ENCODE results near the gene HOXD8.

GRCh38 chr2:176167398-176167797 lies 37.9 kb downstream of the HOXD8 start:
- TF ChIP-seq, protein P1, sequence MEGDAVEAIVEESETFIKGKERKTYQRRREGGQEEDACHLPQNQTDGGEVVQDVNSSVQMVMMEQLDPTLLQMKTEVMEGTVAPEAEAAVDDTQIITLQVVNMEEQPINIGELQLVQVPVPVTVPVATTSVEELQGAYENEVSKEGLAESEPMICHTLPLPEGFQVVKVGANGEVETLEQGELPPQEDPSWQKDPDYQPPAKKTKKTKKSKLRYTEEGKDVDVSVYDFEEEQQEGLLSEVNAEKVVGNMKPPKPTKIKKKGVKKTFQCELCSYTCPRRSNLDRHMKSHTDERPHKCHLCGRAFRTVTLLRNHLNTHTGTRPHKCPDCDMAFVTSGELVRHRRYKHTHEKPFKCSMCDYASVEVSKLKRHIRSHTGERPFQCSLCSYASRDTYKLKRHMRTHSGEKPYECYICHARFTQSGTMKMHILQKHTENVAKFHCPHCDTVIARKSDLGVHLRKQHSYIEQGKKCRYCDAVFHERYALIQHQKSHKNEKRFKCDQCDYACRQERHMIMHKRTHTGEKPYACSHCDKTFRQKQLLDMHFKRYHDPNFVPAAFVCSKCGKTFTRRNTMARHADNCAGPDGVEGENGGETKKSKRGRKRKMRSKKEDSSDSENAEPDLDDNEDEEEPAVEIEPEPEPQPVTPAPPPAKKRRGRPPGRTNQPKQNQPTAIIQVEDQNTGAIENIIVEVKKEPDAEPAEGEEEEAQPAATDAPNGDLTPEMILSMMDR (conservative IDR thresholded peaks at IDR 0.05 in 1 of 2, IDR thresholded peaks at IDR 0.05 in 1 of 2; ENCODE audit: low read depth in 1 of 2, low read length in 2 of 2) = no peak
- TF ChIP-seq EZH2 (IDR thresholded peaks at IDR 0.05; ENCODE audit: low read length, missing control alignments) = no peak
